ENCODE results near the gene FAM53B.

- TF ChIP-seq POLR2A (IDR thresholded peaks at IDR 0.05; ENCODE audit: low read depth, low read length) (no peak), TAF1 (IDR thresholded peaks at IDR 0.05; ENCODE audit: low read depth, low read length) (no peak), POLR2AphosphoS5 (IDR thresholded peaks at IDR 0.05; ENCODE audit: low read depth, low read length) (no peak), SPI1 (IDR thresholded peaks at IDR 0.05; ENCODE audit: low read depth, low read length) (no peak), PAX5 (IDR thresholded peaks at IDR 0.05; ENCODE audit: insufficient read depth, low read length, severe bottlenecking) (no peak)
Measured at GRCh38 chr10:124619195-124619594, 125.0 kb downstream of the FAM53B start.

All from GM12891 (cell line).